ENCODE results near the gene TMPRSS11D.

Gene TMPRSS11D

DNA sequence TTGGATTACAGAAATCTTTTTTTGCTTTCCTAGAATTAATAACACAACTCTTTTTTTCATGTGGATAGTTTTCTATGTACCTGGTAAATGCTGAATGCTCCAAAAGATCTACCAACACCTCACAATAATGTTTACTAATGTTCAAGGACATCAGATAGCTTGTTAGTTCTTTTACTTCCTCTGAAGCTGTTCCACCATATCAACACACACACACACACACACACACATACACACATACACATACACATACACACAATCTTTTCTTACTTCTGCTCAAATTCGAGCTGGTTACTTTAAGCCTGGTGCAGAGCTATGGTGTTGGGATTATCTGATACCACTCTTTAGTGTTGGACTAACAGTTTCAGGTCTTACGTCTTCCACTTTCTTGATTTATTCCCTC lies 28.3 kb upstream of the TMPRSS11D start:
- Histone ChIP-seq H3K9me3 (ENCODE audit: control insufficient read depth, low read length) (no peaks in the 10 kb centered on the region), H3K36me3 (ENCODE audit: control insufficient read depth, insufficient read depth, low read length) (no peaks in the 10 kb centered on the region), H3K4me1 (ENCODE audit: control insufficient read depth, insufficient read depth, low read length, poor library complexity, severe bottlenecking) (no peaks in the 10 kb centered on the region), H3K27me3 (replicated peaks; ENCODE audit: control insufficient read depth, insufficient read depth, low read length, poor library complexity, severe bottlenecking) (no peaks in the 10 kb centered on the region), H3K27ac (ENCODE audit: insufficient read depth, low read length, poor library complexity, severe bottlenecking) (no peak overlapping the region), H3K4me3 (ENCODE audit: insufficient read depth, low read depth, low read length, poor library complexity, severe bottlenecking) (no peak overlapping the region)
- no peak for DNase-seq

DNA sequence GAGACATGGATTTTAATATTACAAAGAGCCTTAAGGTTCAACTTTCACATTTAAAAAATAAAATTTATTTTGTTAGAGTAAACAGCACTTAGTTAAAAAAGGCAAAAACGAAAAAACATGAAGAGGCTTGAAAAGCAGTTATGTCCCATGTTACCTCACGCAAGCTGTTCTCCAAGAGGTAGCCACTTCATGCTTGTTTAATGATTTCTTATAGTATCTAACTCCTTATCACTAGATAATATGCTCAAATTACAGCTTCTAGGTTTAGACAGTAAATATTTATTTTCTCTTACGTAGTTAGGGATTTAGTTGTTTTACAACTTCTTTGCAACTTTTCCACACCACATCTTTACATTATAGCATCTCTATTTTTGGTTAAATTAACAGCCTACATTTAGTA lies 27.8 kb upstream of the TMPRSS11D start:
- no peaks in the 10 kb centered on the region for H3K36me3 ChIP-seq (ENCODE audit: control insufficient read depth, insufficient read depth, low read length)
- no peaks in the 10 kb centered on the region for H3K27me3 ChIP-seq (replicated peaks; ENCODE audit: control insufficient read depth, insufficient read depth, low read length, poor library complexity, severe bottlenecking)
- no peaks in the 10 kb centered on the region for H3K9me3 ChIP-seq (ENCODE audit: control insufficient read depth, low read length)
- no peak overlapping the region for H3K4me3 ChIP-seq (ENCODE audit: insufficient read depth, low read depth, low read length, poor library complexity, severe bottlenecking)
- DNase-seq = no peak
- H3K27ac ChIP-seq (ENCODE audit: insufficient read depth, low read length, poor library complexity, severe bottlenecking) = no peak overlapping the region
- no peaks in the 10 kb centered on the region for H3K4me1 ChIP-seq (ENCODE audit: control insufficient read depth, insufficient read depth, low read length, poor library complexity, severe bottlenecking)

DNA sequence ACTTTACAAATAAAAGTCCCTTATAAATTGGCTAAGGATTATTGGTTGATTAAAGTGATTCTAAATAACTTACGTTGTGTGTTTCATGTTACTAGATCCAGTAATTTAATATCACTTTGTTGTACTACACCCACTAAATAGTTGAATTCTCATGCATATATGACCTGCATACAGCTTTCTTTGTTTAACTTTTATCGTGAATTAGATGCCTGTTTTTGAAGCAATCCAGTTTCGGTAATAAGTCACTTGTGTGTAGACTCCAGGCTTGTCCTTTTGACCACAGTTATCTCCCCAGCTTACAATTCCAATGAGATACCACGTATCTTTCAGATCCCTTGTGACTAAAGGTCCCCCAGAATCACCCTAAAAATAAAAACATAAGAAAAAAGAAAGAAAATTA lies 27.3 kb upstream of the TMPRSS11D start:
- Histone ChIP-seq H3K4me1 (ENCODE audit: control insufficient read depth, insufficient read depth, low read length, poor library complexity, severe bottlenecking) (no peaks in the 10 kb centered on the region), H3K27ac (ENCODE audit: insufficient read depth, low read length, poor library complexity, severe bottlenecking) (no peak overlapping the region), H3K27me3 (replicated peaks; ENCODE audit: control insufficient read depth, insufficient read depth, low read length, poor library complexity, severe bottlenecking) (no peaks in the 10 kb centered on the region), H3K36me3 (ENCODE audit: control insufficient read depth, insufficient read depth, low read length) (no peaks in the 10 kb centered on the region), H3K4me3 (ENCODE audit: insufficient read depth, low read depth, low read length, poor library complexity, severe bottlenecking) (no peak overlapping the region), H3K9me3 (ENCODE audit: control insufficient read depth, low read length) (no peaks in the 10 kb centered on the region)
- no peak for DNase-seq

DNA sequence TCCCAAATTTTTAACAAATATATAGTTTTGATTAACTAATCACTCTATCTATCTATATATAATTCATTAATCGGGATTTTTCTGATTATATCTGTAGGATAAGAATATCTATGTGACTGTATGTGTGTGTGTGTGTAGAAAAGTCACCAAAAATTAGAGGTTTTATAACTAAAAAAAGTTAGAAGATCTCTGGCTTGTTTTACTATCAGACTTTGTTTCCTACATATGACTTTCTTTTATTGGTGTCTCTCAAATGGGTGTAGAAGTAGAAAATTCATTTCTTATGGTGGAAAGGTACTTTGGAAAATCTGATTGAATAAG lies 26.7 kb upstream of the TMPRSS11D start:
- H3K4me3 ChIP-seq (ENCODE audit: insufficient read depth, low read depth, low read length, poor library complexity, severe bottlenecking) = no peak overlapping the region
- DNase-seq = no peak
- H3K4me1 ChIP-seq (ENCODE audit: control insufficient read depth, insufficient read depth, low read length, poor library complexity, severe bottlenecking) = no peaks in the 10 kb centered on the region
- no peaks in the 10 kb centered on the region for H3K27me3 ChIP-seq (replicated peaks; ENCODE audit: control insufficient read depth, insufficient read depth, low read length, poor library complexity, severe bottlenecking)
- no peaks in the 10 kb centered on the region for H3K36me3 ChIP-seq (ENCODE audit: control insufficient read depth, insufficient read depth, low read length)
- no peaks in the 10 kb centered on the region for H3K9me3 ChIP-seq (ENCODE audit: control insufficient read depth, low read length)
- no peak overlapping the region for H3K27ac ChIP-seq (ENCODE audit: insufficient read depth, low read length, poor library complexity, severe bottlenecking)

DNA sequence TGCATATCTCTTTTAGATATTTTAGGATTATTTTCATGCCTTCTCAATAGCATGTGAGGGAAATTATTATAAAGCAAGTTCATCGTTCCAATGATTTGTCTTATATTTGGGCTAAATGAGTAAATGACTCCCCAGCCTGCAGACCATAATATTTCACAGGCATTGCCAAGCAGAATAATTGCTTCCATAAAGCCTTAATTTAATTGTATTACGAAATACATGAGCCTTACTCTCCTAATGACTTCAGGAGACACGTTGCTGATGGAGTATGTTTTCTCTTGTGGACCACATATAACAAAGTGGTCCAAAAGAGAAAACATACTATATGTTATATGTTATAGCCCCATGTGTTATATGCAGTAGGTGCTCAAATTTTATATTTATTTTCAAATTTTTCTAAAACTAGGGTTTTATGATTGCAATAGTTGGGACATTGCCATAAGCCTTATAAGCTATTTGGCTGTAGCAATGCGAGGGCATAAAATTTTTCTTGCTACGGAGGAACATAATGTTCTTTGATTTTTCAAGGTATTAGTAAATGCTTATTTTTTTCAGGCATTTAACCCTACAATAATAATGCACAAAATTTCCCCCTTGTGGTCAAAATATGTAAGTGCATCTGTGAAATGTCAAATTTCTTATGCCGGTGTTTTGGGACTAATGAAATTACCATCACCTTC lies 26.2 kb upstream of the TMPRSS11D start:
- no peak overlapping the region for H3K27ac ChIP-seq (ENCODE audit: insufficient read depth, low read length, poor library complexity, severe bottlenecking)
- no peak overlapping the region for H3K4me3 ChIP-seq (ENCODE audit: insufficient read depth, low read depth, low read length, poor library complexity, severe bottlenecking)
- no peaks in the 10 kb centered on the region for H3K27me3 ChIP-seq (replicated peaks; ENCODE audit: control insufficient read depth, insufficient read depth, low read length, poor library complexity, severe bottlenecking)
- DNase-seq = no peak
- H3K36me3 ChIP-seq (ENCODE audit: control insufficient read depth, insufficient read depth, low read length) = no peaks in the 10 kb centered on the region
- no peaks in the 10 kb centered on the region for H3K9me3 ChIP-seq (ENCODE audit: control insufficient read depth, low read length)
- no peaks in the 10 kb centered on the region for H3K4me1 ChIP-seq (ENCODE audit: control insufficient read depth, insufficient read depth, low read length, poor library complexity, severe bottlenecking)

DNA sequence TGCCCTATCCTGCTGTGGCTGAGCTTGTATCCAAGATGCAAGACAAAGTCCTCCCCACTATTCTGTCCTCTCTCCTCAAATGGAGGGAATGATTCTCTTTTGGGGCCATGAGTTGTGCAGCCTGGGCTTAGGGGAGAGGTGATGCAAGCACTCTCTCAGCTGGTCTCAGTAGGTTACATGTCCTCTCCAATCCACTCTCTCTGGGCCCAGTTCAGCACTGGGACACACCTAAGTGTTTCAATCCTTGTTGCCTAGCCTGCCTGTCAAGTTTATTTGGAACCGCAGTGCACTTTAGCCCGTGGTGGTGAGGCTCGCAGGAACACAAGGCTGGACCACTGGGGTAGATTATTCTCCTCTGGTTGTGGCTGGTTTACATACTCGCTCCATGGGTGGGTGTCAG lies 23.8 kb upstream of the TMPRSS11D start:
- Histone ChIP-seq H3K9me3 (ENCODE audit: control insufficient read depth, low read length) (no peaks in the 10 kb centered on the region), H3K27me3 (replicated peaks; ENCODE audit: control insufficient read depth, insufficient read depth, low read length, poor library complexity, severe bottlenecking) (no peaks in the 10 kb centered on the region), H3K4me3 (ENCODE audit: insufficient read depth, low read depth, low read length, poor library complexity, severe bottlenecking) (no peak overlapping the region), H3K27ac (ENCODE audit: insufficient read depth, low read length, poor library complexity, severe bottlenecking) (no peak overlapping the region), H3K4me1 (ENCODE audit: control insufficient read depth, insufficient read depth, low read length, poor library complexity, severe bottlenecking) (no peaks in the 10 kb centered on the region), H3K36me3 (ENCODE audit: control insufficient read depth, insufficient read depth, low read length) (no peaks in the 10 kb centered on the region)
- DNase-seq = no peak

DNA sequence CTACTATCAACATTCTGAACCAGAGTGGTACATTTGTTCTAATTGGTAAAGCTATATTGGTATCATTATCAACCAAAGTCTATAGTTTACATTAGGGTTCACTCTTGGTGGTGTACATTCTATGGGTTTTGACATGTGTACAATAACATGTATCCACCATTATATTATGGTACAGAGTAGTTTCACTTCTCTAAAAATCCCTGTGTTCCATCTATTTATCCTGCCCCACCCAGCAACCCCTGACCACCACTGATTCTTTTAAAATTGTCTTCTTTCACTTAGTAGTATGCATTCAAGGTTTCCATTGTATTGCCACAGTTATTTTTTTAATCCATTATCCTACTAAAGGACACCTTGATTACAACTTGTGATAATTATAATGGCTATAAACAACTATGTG lies 15.3 kb upstream of the TMPRSS11D start:
- no peaks in the 10 kb centered on the region for H3K27me3 ChIP-seq (replicated peaks; ENCODE audit: control insufficient read depth, insufficient read depth, low read length, poor library complexity, severe bottlenecking)
- no peak overlapping the region for H3K27ac ChIP-seq (ENCODE audit: insufficient read depth, low read length, poor library complexity, severe bottlenecking)
- no peaks in the 10 kb centered on the region for H3K9me3 ChIP-seq (ENCODE audit: control insufficient read depth, low read length)
- no peaks in the 10 kb centered on the region for H3K36me3 ChIP-seq (ENCODE audit: control insufficient read depth, insufficient read depth, low read length)
- no peaks in the 10 kb centered on the region for H3K4me1 ChIP-seq (ENCODE audit: control insufficient read depth, insufficient read depth, low read length, poor library complexity, severe bottlenecking)
- no peak overlapping the region for H3K4me3 ChIP-seq (ENCODE audit: insufficient read depth, low read depth, low read length, poor library complexity, severe bottlenecking)
- DNase-seq = no peak

DNA sequence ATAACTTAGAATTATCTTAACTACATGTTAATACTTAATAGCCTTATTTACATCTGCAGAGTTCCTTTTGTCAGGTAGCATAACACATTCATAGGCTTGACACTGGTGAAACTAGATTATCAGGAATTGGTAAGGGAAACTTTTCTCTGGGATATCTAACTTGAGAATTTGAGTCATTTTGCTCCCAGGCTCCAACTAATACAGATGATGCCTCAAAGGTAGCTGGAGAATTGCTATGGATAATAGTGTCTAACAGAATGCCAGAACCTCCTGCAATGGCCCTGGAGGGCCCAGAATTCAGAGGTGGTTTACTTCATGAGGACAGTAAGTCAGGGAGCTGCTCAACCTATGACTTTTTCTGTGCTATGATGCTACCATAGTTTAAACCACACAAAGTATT lies 13.9 kb upstream of the TMPRSS11D start:
- Histone ChIP-seq H3K27ac (ENCODE audit: insufficient read depth, low read length, poor library complexity, severe bottlenecking) (no peak overlapping the region), H3K27me3 (replicated peaks; ENCODE audit: control insufficient read depth, insufficient read depth, low read length, poor library complexity, severe bottlenecking) (no peaks in the 10 kb centered on the region), H3K36me3 (ENCODE audit: control insufficient read depth, insufficient read depth, low read length) (no peaks in the 10 kb centered on the region), H3K4me1 (ENCODE audit: control insufficient read depth, insufficient read depth, low read length, poor library complexity, severe bottlenecking) (no peaks in the 10 kb centered on the region), H3K4me3 (ENCODE audit: insufficient read depth, low read depth, low read length, poor library complexity, severe bottlenecking) (no peak overlapping the region), H3K9me3 (ENCODE audit: control insufficient read depth, low read length) (no peaks in the 10 kb centered on the region)
- no peak for DNase-seq

DNA sequence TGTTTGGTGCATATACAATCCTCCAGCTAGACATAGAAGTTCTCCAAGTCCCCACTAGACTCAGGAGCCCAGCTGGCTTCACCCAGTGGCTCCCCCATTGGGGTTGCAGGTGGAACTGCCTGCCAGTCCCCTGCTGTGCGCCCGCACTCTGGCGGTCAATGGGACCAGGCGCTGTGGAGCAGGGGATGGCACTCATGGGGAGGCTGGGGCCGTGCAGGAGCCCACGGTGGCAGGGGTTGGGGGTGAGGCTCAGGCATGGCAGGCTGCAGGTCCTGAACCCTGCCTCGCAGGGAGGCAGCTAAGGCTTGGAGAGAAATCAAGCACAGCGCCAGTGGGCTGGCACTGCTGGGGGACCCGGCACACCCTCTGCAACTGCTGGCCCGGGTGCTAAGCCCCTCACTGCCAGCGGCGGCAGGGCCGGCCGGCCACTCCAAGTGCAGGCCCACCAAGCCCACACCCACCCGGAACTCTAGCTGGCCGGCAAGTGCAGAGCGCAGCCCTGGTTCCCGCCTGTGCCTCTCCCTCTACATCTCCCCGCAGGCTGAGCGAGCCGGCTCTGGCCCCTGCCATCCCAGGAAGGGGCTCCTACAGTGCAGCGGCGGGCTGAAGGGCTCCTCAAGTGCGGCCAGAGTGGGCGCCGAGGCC lies 12.7 kb upstream of the TMPRSS11D start:
- H3K27ac ChIP-seq (ENCODE audit: insufficient read depth, low read length, poor library complexity, severe bottlenecking) = no peak overlapping the region
- DNase-seq = no peak
- H3K27me3 ChIP-seq (replicated peaks; ENCODE audit: control insufficient read depth, insufficient read depth, low read length, poor library complexity, severe bottlenecking) = no peaks in the 10 kb centered on the region
- no peaks in the 10 kb centered on the region for H3K36me3 ChIP-seq (ENCODE audit: control insufficient read depth, insufficient read depth, low read length)
- H3K4me3 ChIP-seq (ENCODE audit: insufficient read depth, low read depth, low read length, poor library complexity, severe bottlenecking) = no peak overlapping the region
- no peaks in the 10 kb centered on the region for H3K9me3 ChIP-seq (ENCODE audit: control insufficient read depth, low read length)
- no peaks in the 10 kb centered on the region for H3K4me1 ChIP-seq (ENCODE audit: control insufficient read depth, insufficient read depth, low read length, poor library complexity, severe bottlenecking)

DNA sequence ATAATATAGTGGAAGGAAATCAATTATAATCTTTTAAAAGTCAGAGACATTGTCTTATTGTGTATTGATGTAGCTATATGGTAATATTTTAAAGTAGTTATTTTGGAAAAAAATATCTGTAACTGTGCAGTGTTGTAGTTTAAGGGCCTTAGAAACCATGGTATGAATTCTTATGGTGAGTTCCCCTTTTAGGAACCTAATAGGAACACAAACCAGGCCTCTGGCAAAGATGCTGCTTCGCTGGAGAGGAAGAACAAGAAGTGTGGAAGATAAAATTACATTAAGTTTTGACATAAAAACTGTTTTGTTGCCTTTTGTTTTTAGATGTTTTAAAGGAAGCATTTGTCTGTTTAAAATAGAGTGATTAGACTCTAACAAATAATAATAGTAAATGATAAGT lies 10.9 kb upstream of the TMPRSS11D start:
- H3K27me3 ChIP-seq (replicated peaks; ENCODE audit: control insufficient read depth, insufficient read depth, low read length, poor library complexity, severe bottlenecking) = no peaks in the 10 kb centered on the region
- no peaks in the 10 kb centered on the region for H3K9me3 ChIP-seq (ENCODE audit: control insufficient read depth, low read length)
- H3K4me1 ChIP-seq (ENCODE audit: control insufficient read depth, insufficient read depth, low read length, poor library complexity, severe bottlenecking) = no peaks in the 10 kb centered on the region

More for the DNA sequence above, 10.9 kb upstream of the TMPRSS11D start:
- DNase-seq = no peak
- Histone ChIP-seq H3K36me3 (ENCODE audit: control insufficient read depth, insufficient read depth, low read length) (no peaks in the 10 kb centered on the region), H3K27ac (ENCODE audit: insufficient read depth, low read length, poor library complexity, severe bottlenecking) (no peak overlapping the region), H3K4me3 (ENCODE audit: insufficient read depth, low read depth, low read length, poor library complexity, severe bottlenecking) (no peak overlapping the region)
